Prostate gland (tissue), 2 donors: ENCODE measurements around the gene CYRIA.

ENCODE experiments used
- POLR2A ChIP-seq: fragments of 450-650 bp; IDR thresholded peaks from one replicate; pipeline ENCODE4 v1.6.1; 2016; ENCODE audit warnings: antibody characterized with exemption, mild to moderate bottlenecking
- POLR2AphosphoS5 ChIP-seq: sonication (generic); formaldehyde crosslinking; IDR thresholded peaks from one replicate; pipeline ENCODE4 v1.6.1; 2017; ENCODE audit warnings: antibody characterized with exemption
- TF ChIP-seq, protein P1 (sequence below), 4 experiments: fragments of 200-600 bp in 2 of 4; fragments of 450-650 bp in 2 of 4; sonication (generic) in 2 of 4; IDR thresholded peaks; 1 replicate in 3 of 4; 2 replicates in 1 of 4; pipeline ENCODE4 v1.5.1; 2016 to 2019; ENCODE audit warnings: antibody characterized with exemption in 4 of 4, mild to moderate bottlenecking in 2 of 4, moderate library complexity in 2 of 4

DNA sequence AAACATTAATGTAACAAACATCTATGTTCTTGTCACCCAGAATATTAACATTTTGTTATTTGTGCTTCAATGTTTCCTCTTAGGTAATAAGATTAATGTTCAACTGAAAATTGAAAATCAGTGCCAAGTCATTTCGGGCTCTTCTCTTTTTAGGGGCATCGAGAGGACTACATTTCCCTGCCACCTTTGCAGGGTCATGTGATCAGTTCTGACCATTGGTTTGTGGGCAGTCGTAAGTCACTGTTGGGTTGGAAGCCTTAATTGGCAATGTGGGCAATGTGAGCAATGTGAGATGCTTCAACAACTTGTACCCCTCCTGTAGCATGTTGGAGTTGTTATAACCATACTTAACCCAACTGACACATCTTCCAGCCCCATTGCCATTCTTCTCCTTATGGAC is 10.1 kb upstream of the CYRIA start:
- no peak for TF ChIP-seq POLR2AphosphoS5
- TF ChIP-seq, protein P1, sequence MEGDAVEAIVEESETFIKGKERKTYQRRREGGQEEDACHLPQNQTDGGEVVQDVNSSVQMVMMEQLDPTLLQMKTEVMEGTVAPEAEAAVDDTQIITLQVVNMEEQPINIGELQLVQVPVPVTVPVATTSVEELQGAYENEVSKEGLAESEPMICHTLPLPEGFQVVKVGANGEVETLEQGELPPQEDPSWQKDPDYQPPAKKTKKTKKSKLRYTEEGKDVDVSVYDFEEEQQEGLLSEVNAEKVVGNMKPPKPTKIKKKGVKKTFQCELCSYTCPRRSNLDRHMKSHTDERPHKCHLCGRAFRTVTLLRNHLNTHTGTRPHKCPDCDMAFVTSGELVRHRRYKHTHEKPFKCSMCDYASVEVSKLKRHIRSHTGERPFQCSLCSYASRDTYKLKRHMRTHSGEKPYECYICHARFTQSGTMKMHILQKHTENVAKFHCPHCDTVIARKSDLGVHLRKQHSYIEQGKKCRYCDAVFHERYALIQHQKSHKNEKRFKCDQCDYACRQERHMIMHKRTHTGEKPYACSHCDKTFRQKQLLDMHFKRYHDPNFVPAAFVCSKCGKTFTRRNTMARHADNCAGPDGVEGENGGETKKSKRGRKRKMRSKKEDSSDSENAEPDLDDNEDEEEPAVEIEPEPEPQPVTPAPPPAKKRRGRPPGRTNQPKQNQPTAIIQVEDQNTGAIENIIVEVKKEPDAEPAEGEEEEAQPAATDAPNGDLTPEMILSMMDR (IDR thresholded peaks at IDR 0.05) = no peak
- TF ChIP-seq POLR2A = no peak
